GM11168 (cell line): ENCODE measurements around the gene ACSS1.

Source experiments
- in situ Hi-C: fragments of 300-500 bp; cut with MboI; formaldehyde crosslinking; loops from one replicate; pipeline ENCODE4 v1.12.0; 2022; ENCODE audit warnings: low sequenced_read_pairs; ENCODE audit not compliant: unreplicated experiment

Gene ACSS1

GRCh38 chr20:25081065-25081729 is 23.3 kb upstream of the ACSS1 start:
- in situ Hi-C loops, result no loop called here

- in situ Hi-C loops, result no loop called here
Measured at GRCh38 chr20:25079171-25079570, 21.2 kb upstream of the ACSS1 start.

GRCh38 chr20:25078662-25079061 is 20.7 kb upstream of the ACSS1 start:
- in situ Hi-C loops, result no loop called here

GRCh38 chr20:25077610-25078169 is 19.8 kb upstream of the ACSS1 start:
- in situ Hi-C loops, result no loop called here

GRCh38 chr20:25076731-25077609 is 19.0 kb upstream of the ACSS1 start:
- in situ Hi-C loops, result no loop called here

- in situ Hi-C loops, result no loop called here
Measured at GRCh38 chr20:25076201-25076600, 18.3 kb upstream of the ACSS1 start.

- in situ Hi-C loops, result no loop called here
Measured at GRCh38 chr20:25073544-25073943, 15.6 kb upstream of the ACSS1 start.

- in situ Hi-C loops, result no loop called here
Measured at GRCh38 chr20:25072226-25072811, 14.4 kb upstream of the ACSS1 start.

- in situ Hi-C loops, result no loop called here
Measured at GRCh38 chr20:25071734-25072133, 13.8 kb upstream of the ACSS1 start.

GRCh38 chr20:25070821-25071473 is 13.0 kb upstream of the ACSS1 start:
- in situ Hi-C loops, result no loop called here

GRCh38 chr20:25067102-25067987 is 9.4 kb upstream of the ACSS1 start:
- in situ Hi-C loops, result loop anchor here (5.0 kb wide), 1 partner anchor 115 kb away; no protein-coding TSS in a partner anchor

- in situ Hi-C loops, result loop anchor here (5.0 kb wide), 1 partner anchor 116 kb away; no protein-coding TSS in a partner anchor
Measured at GRCh38 chr20:25066386-25066785, 8.4 kb upstream of the ACSS1 start.

GRCh38 chr20:25065625-25066338 is 7.8 kb upstream of the ACSS1 start:
- in situ Hi-C loops, result loop anchor here (5.0 kb wide), 1 partner anchor 117 kb away; no protein-coding TSS in a partner anchor

GRCh38 chr20:25065072-25065624 is 7.2 kb upstream of the ACSS1 start:
- in situ Hi-C loops, result loop anchor here (5.0 kb wide), 1 partner anchor 117 kb away; no protein-coding TSS in a partner anchor

- in situ Hi-C loops, result loop anchor here (5.0 kb wide), 1 partner anchor 118 kb away; no protein-coding TSS in a partner anchor
Measured at GRCh38 chr20:25064561-25065071, 6.7 kb upstream of the ACSS1 start.

GRCh38 chr20:25063981-25064380 is 6.0 kb upstream of the ACSS1 start:
- in situ Hi-C loops, result no loop called here

- in situ Hi-C loops, result no loop called here
Measured at GRCh38 chr20:25063546-25063945, 5.6 kb upstream of the ACSS1 start.

GRCh38 chr20:25062841-25063240 is 4.9 kb upstream of the ACSS1 start:
- in situ Hi-C loops, result no loop called here
